ENCODE data around the gene UBE2Q2.
"Not testable (repeated sequence)": the region's sequence is repeated elsewhere in the genome, so short reads cannot be mapped to it uniquely, and the experiment has no call there.

Gene UBE2Q2

GRCh38 chr15:75843678-75844581 is 683 bp downstream of the UBE2Q2 start:
- H3K4me1 ChIP-seq (ENCODE audit: control insufficient read depth, insufficient read depth, low read length) = peaks cover 1% of the 10 kb centered on the region; the same call in 1 of the 2 replicates
- H3K9me3 ChIP-seq (ENCODE audit: control insufficient read depth, insufficient read depth, low read length) = no peaks in the 10 kb centered on the region
- H3K36me3 ChIP-seq (ENCODE audit: control insufficient read depth, insufficient read depth, low read length) = no peaks in the 10 kb centered on the region
- no CpG with 5 or more reads among the region's 77 CpGs for WGBS (ENCODE audit: insufficient coverage, insufficient read length)
- peak overlapping the region; percentile 97 for H3K4me3 ChIP-seq (ENCODE audit: low read length)
- DNase-seq (ENCODE audit: low read depth, low spot score) = no peak
- H3K27me3 ChIP-seq (ENCODE audit: control insufficient read depth, insufficient read depth, low read length) = no peaks in the 10 kb centered on the region
- no peak overlapping the region for H3K27ac ChIP-seq (ENCODE audit: low read length)

- DNase-seq (ENCODE audit: low read depth, low spot score) = no peak
- peak overlapping the region; percentile 97; the same call in 1 of the 2 replicates for H3K4me3 ChIP-seq (ENCODE audit: low read length)
- no peaks in the 10 kb centered on the region for H3K27me3 ChIP-seq (ENCODE audit: control insufficient read depth, insufficient read depth, low read length)
- H3K9me3 ChIP-seq (ENCODE audit: control insufficient read depth, insufficient read depth, low read length) = no peaks in the 10 kb centered on the region
- H3K4me1 ChIP-seq (ENCODE audit: control insufficient read depth, insufficient read depth, low read length) = peaks cover 1% of the 10 kb centered on the region; the same call in 1 of the 2 replicates
- no peak overlapping the region for H3K27ac ChIP-seq (ENCODE audit: low read length)
- WGBS (ENCODE audit: insufficient coverage, insufficient read length) = no CpG with 5 or more reads among the region's 13 CpGs
- no peaks in the 10 kb centered on the region for H3K36me3 ChIP-seq (ENCODE audit: control insufficient read depth, insufficient read depth, low read length)
Measured at GRCh38 chr15:75844629-75845335, 1.5 kb downstream of the UBE2Q2 start.

GRCh38 chr15:75849167-75849566 is 5.9 kb downstream of the UBE2Q2 start:
- Histone ChIP-seq H3K9me3 (ENCODE audit: control insufficient read depth, insufficient read depth, low read length) (no peaks in the 10 kb centered on the region), H3K36me3 (ENCODE audit: control insufficient read depth, insufficient read depth, low read length) (no peaks in the 10 kb centered on the region), H3K27ac (ENCODE audit: low read length) (no peak overlapping the region), H3K4me3 (ENCODE audit: low read length) (no peak overlapping the region), H3K4me1 (ENCODE audit: control insufficient read depth, insufficient read depth, low read length) (peaks cover 2% of the 10 kb centered on the region; the same call in 1 of the 2 replicates), H3K27me3 (ENCODE audit: control insufficient read depth, insufficient read depth, low read length) (no peaks in the 10 kb centered on the region)
- WGBS (ENCODE audit: insufficient coverage, insufficient read length) = no CpG with 5 or more reads among the region's 1 CpG
- no peak for DNase-seq (ENCODE audit: low read depth, low spot score)

- Histone ChIP-seq H3K27ac (ENCODE audit: low read length) (no peak overlapping the region), H3K9me3 (ENCODE audit: control insufficient read depth, insufficient read depth, low read length) (no peaks in the 10 kb centered on the region), H3K4me3 (ENCODE audit: low read length) (no peak overlapping the region), H3K27me3 (ENCODE audit: control insufficient read depth, insufficient read depth, low read length) (no peaks in the 10 kb centered on the region), H3K36me3 (ENCODE audit: control insufficient read depth, insufficient read depth, low read length) (no peaks in the 10 kb centered on the region), H3K4me1 (ENCODE audit: control insufficient read depth, insufficient read depth, low read length) (0 out of 2 replicates have a peak, but pooled peaks cover 1% of the 10 kb centered on the region)
- DNase-seq (ENCODE audit: low read depth, low spot score) = no peak
- 100% methylated on average over 1 of the region's 2 CpGs for WGBS (ENCODE audit: insufficient coverage, insufficient read length)
Measured at GRCh38 chr15:75850708-75851107, 7.5 kb downstream of the UBE2Q2 start.

GRCh38 chr15:75851566-75851965 is 8.3 kb downstream of the UBE2Q2 start:
- H3K27me3 ChIP-seq (ENCODE audit: control insufficient read depth, insufficient read depth, low read length); DNase-seq (ENCODE audit: low read depth, low spot score); H3K4me3 ChIP-seq (ENCODE audit: low read length); H3K27ac ChIP-seq (ENCODE audit: low read length); H3K4me1 ChIP-seq (ENCODE audit: control insufficient read depth, insufficient read depth, low read length); H3K36me3 ChIP-seq (ENCODE audit: control insufficient read depth, insufficient read depth, low read length); H3K9me3 ChIP-seq (ENCODE audit: control insufficient read depth, insufficient read depth, low read length): not testable (repeated sequence)
- no CpG with 5 or more reads among the region's 4 CpGs for WGBS (ENCODE audit: insufficient coverage, insufficient read length)

GRCh38 chr15:75857886-75858285 is 14.6 kb downstream of the UBE2Q2 start:
- no peaks in the 10 kb centered on the region for H3K9me3 ChIP-seq (ENCODE audit: control insufficient read depth, insufficient read depth, low read length)
- H3K27me3 ChIP-seq (ENCODE audit: control insufficient read depth, insufficient read depth, low read length) = no peaks in the 10 kb centered on the region
- DNase-seq (ENCODE audit: low read depth, low spot score) = no peak
- peaks cover 4% of the 10 kb centered on the region; the same call in 1 of the 2 replicates for H3K4me1 ChIP-seq (ENCODE audit: control insufficient read depth, insufficient read depth, low read length)
- no peaks in the 10 kb centered on the region; the same call in 1 of the 2 replicates for H3K36me3 ChIP-seq (ENCODE audit: control insufficient read depth, insufficient read depth, low read length)
- no peak overlapping the region for H3K4me3 ChIP-seq (ENCODE audit: low read length)
- H3K27ac ChIP-seq (ENCODE audit: low read length) = no peak overlapping the region

GRCh38 chr15:75861750-75862402 is 18.6 kb downstream of the UBE2Q2 start:
- Histone ChIP-seq H3K9me3 (ENCODE audit: control insufficient read depth, insufficient read depth, low read length) (no peaks in the 10 kb centered on the region), H3K36me3 (ENCODE audit: control insufficient read depth, insufficient read depth, low read length) (no peaks in the 10 kb centered on the region; the same call in 1 of the 2 replicates), H3K27me3 (ENCODE audit: control insufficient read depth, insufficient read depth, low read length) (no peaks in the 10 kb centered on the region), H3K27ac (ENCODE audit: low read length) (no peak overlapping the region), H3K4me3 (ENCODE audit: low read length) (no peak overlapping the region), H3K4me1 (ENCODE audit: control insufficient read depth, insufficient read depth, low read length) (peaks cover 3% of the 10 kb centered on the region; the same call in 1 of the 2 replicates)
- WGBS (ENCODE audit: insufficient coverage, insufficient read length) = no CpG with 5 or more reads among the region's 6 CpGs
- DNase-seq (ENCODE audit: low read depth, low spot score) = no peak

- WGBS (ENCODE audit: insufficient coverage, insufficient read length) = no CpG with 5 or more reads among the region's 1 CpG
- Histone ChIP-seq H3K4me3 (ENCODE audit: low read length) (no peak overlapping the region), H3K4me1 (ENCODE audit: control insufficient read depth, insufficient read depth, low read length) (peaks cover 3% of the 10 kb centered on the region; the same call in 1 of the 2 replicates), H3K27me3 (ENCODE audit: control insufficient read depth, insufficient read depth, low read length) (no peaks in the 10 kb centered on the region), H3K27ac (ENCODE audit: low read length) (no peak overlapping the region), H3K36me3 (ENCODE audit: control insufficient read depth, insufficient read depth, low read length) (no peaks in the 10 kb centered on the region; the same call in 1 of the 2 replicates), H3K9me3 (ENCODE audit: control insufficient read depth, insufficient read depth, low read length) (no peaks in the 10 kb centered on the region)
- no peak for DNase-seq (ENCODE audit: low read depth, low spot score)
Measured at GRCh38 chr15:75862796-75863195, 19.5 kb downstream of the UBE2Q2 start.

GRCh38 chr15:75864213-75865059 is 21.2 kb downstream of the UBE2Q2 start:
- Histone ChIP-seq H3K36me3 (ENCODE audit: control insufficient read depth, insufficient read depth, low read length) (no peaks in the 10 kb centered on the region; the same call in 1 of the 2 replicates), H3K4me1 (ENCODE audit: control insufficient read depth, insufficient read depth, low read length) (no peaks in the 10 kb centered on the region; the same call in 1 of the 2 replicates), H3K27me3 (ENCODE audit: control insufficient read depth, insufficient read depth, low read length) (no peaks in the 10 kb centered on the region), H3K9me3 (ENCODE audit: control insufficient read depth, insufficient read depth, low read length) (no peaks in the 10 kb centered on the region), H3K27ac (ENCODE audit: low read length) (no peak overlapping the region), H3K4me3 (ENCODE audit: low read length) (no peak overlapping the region)
- no CpG with 5 or more reads among the region's 5 CpGs for WGBS (ENCODE audit: insufficient coverage, insufficient read length)
- no peak for DNase-seq (ENCODE audit: low read depth, low spot score)
